GM12878 (cell line): ENCODE results near the gene SIM1. TPM values are rescaled to one million over a fixed set of nuclear protein-coding genes. Genes with fewer than 3 reads are reported as not detected.

Source experiments
- ATAC-seq: fragments of 200-7000 bp; cut with Tn5 transposase; 3 replicates; pipeline ENCODE4 v1.9.1; 2020; ENCODE audit warnings: mild to moderate bottlenecking, moderate library complexity
- BruUV-seq: library from RNA; stranded (reverse); fragments of 400-500 nt; replicated peaks from 2 replicates; lab custom pipeline; 2021; lab: Mats Ljungman, UMichigan
- CTCF ChIA-PET: fragments of 300-600 bp; sonication (Branson Sonifier 250); formaldehyde crosslinking; extraction: SDS; loops from one replicate; lab custom pipeline; 2021; ENCODE audit warnings: inconsistent platforms; lab: Yijun Ruan, JAX
- POLR2A ChIA-PET: fragments of 350-600 bp; formaldehyde crosslinking; extraction: SDS; loops from one replicate; lab custom pipeline; 2021; ENCODE audit warnings: inconsistent platforms; lab: Charles Lee
- RAD21 ChIA-PET: fragments of 300-600 bp; sonication (Branson Sonifier 250); formaldehyde crosslinking; loops from one replicate; lab custom pipeline; 2023; ENCODE audit warnings: antibody characterized with exemption; ENCODE audit not compliant: unreplicated experiment; lab: Charles Lee
- SMC1A ChIA-PET: fragments of 300-600 bp; sonication (Branson Sonifier 250); formaldehyde crosslinking; loops from one replicate; lab custom pipeline; 2023; ENCODE audit not compliant: unreplicated experiment, uncharacterized antibody; lab: Charles Lee
- DNase-seq: peaks from one replicate; pipeline ENCODE4 v3.0.0-alpha.2; 2011; ENCODE audit warnings: low read depth, low spot score
- FAIRE-seq: peaks from 3 replicates; lab custom pipeline; 2011; peaks lifted over from hg19 to GRCh38; lab: Jason Lieb, UNC
- H2AFZ ChIP-seq: 2 replicates; pipeline ENCODE4 v1.6.0; 2011; ENCODE audit warnings: low read depth, low read length, control low read depth; ENCODE audit not compliant: control insufficient read depth
- H3K27ac ChIP-seq: 2 replicates; pipeline ENCODE4 v1.5.1; 2011; ENCODE audit warnings: control low read depth; ENCODE audit not compliant: control insufficient read depth, insufficient read depth
- H3K27me3 ChIP-seq, 2 experiments: replicated peaks in 1 of 2; 2 replicates each; pipeline versions ENCODE4 v1.6.0 to v1.6.1; 2011; ENCODE audit warnings: low read length in 1 of 2; ENCODE audit not compliant: control insufficient read depth in 2 of 2, insufficient read depth in 2 of 2
- H3K36me3 ChIP-seq, 2 experiments: 2 replicates each; pipeline ENCODE4 v1.5.1; 2011; ENCODE audit warnings: low read length in 1 of 2; ENCODE audit not compliant: control insufficient read depth in 2 of 2, insufficient read depth in 2 of 2
- H3K4me1 ChIP-seq: 2 replicates; pipeline ENCODE4 v1.6.1; 2011; ENCODE audit warnings: mild to moderate bottlenecking, low read length, moderate library complexity, mixed read lengths; ENCODE audit not compliant: control insufficient read depth, insufficient read depth
- H3K4me2 ChIP-seq: 2 replicates; pipeline ENCODE4 v1.6.0; 2011; ENCODE audit warnings: control low read depth; ENCODE audit not compliant: control insufficient read depth, insufficient read depth
- H3K4me3 ChIP-seq: fragments of 200-600 bp; sonication (generic); 2 replicates; pipeline ENCODE4 v1.5.1; 2016
- H3K79me2 ChIP-seq: 2 replicates; pipeline ENCODE4 v1.6.0; 2011; ENCODE audit warnings: low read length; ENCODE audit not compliant: control insufficient read depth, insufficient read depth
- H3K9ac ChIP-seq: 2 replicates; pipeline ENCODE4 v1.8.0; 2011; ENCODE audit warnings: low read length, control low read depth, mixed read lengths; ENCODE audit not compliant: control insufficient read depth, insufficient read depth
- H3K9me3 ChIP-seq: replicated peaks from 3 replicates; pipeline ENCODE4 v1.5.1; 2011; ENCODE audit warnings: mild to moderate bottlenecking, low read length; ENCODE audit not compliant: control insufficient read depth, insufficient read depth
- H4K20me1 ChIP-seq: 2 replicates; pipeline ENCODE4 v1.6.0; 2011; ENCODE audit not compliant: control insufficient read depth, insufficient read depth
- CTCF ChIP-seq, 3 experiments: IDR thresholded peaks in 2 of 3; conservative IDR thresholded peaks in 1 of 3; 2 replicates each; pipeline ENCODE4 v1.5.1; 2011; ENCODE audit warnings: low read depth in 3 of 3, low read length in 3 of 3, mild to moderate bottlenecking in 3 of 3, control low read depth in 2 of 3, moderate library complexity in 2 of 3, inconsistent platforms in 1 of 3, mixed read lengths in 1 of 3; ENCODE audit not compliant: control insufficient read depth in 2 of 3, insufficient read depth in 1 of 3; ENCODE audit errors: extremely low read depth in 1 of 3
- RAD21 ChIP-seq: IDR thresholded peaks from 2 replicates; pipeline ENCODE4 v1.6.1; 2011; ENCODE audit warnings: mild to moderate bottlenecking, low read depth, low read length, moderate library complexity; ENCODE audit not compliant: insufficient read depth
- ZNF217 ChIP-seq: fragments of 450-650 bp; IDR thresholded peaks from 2 replicates; pipeline ENCODE4 v1.6.1; 2017; ENCODE audit warnings: antibody characterized with exemption, mild to moderate bottlenecking
- WGBS: methylation state at CpG from one replicate; pipeline ENCODE4 v1.1.6; 2016; ENCODE audit warnings: low lambda C conversion rate; ENCODE audit not compliant: insufficient replicate concordance, insufficient coverage; ENCODE audit errors: missing lambda C conversion rate; 5-methylcytosine and 5-hydroxymethylcytosine counted together
- in situ Hi-C: fragments of 300-500 bp; cut with MboI; formaldehyde crosslinking; loops from 9 replicates; pipeline ENCODE4 v1.14.3; 2018; ENCODE audit warnings: mixed read lengths
- intact Hi-C: fragments of 100-400 bp; cut with micrococcal nuclease; formaldehyde crosslinking; loops from one replicate; pipeline ENCODE4 v1.14.2; 2022; ENCODE audit not compliant: unreplicated experiment
- polyA plus RNA-seq, 11 experiments: library from polyadenylated mRNA; depleted of rRNA in 4 of 11; unstranded in 6 of 11; stranded (reverse) in 5 of 11; fragments of >200 nt; fragmentation: Nextera tagmentation in 4 of 11; fragmentation: Illumina TruSeq in 1 of 11; extraction: Ambion mirVana in 4 of 11; extraction: Trizol in 1 of 11; gene quantifications; 1 replicate in 1 of 11; 2 replicates in 10 of 11; pipeline versions ENCODE4 v1.2.1 to v1.2.3, GENCODE V29; 2011 to 2016; ENCODE audit warnings: inconsistent platforms in 2 of 11, missing spikeins in 2 of 11, low read depth in 1 of 11
- total RNA-seq, 4 experiments: library from RNA; depleted of rRNA in 3 of 4; stranded (reverse); fragments of >200 nt in 3 of 4; fragmentation: Illumina TruSeq in 1 of 4; extraction: Trizol in 1 of 4; gene quantifications; 2 replicates each; pipeline versions ENCODE4 v1.2.1 to v1.2.3, GENCODE V29; 2013 to 2021

The SIM1 gene
- total and polyA plus RNA-seq, 10 of the 15 experiments (the other 5 are each of a cell fraction or from before 2014, with no cell fraction given), result not detected

GRCh38 chr6:100460650-100461204 lies 4.0 kb downstream of the SIM1 start:
- no peak for DNase-seq
- 12% methylated on average over 6 of the region's 9 CpGs for WGBS
- Histone ChIP-seq H2AFZ (no peak overlapping the region), H3K4me2 (no peak overlapping the region), H3K9ac (no peak overlapping the region), H3K36me3 (no peaks in the 10 kb centered on the region), H3K27me3 (peaks cover 26 to 61% of the 10 kb centered on the region in 2 experiments), H3K9me3 (peaks cover 4% of the 10 kb centered on the region; the same call in 2 of the 3 replicates), H4K20me1 (no peaks in the 10 kb centered on the region), H3K79me2 (no peaks in the 10 kb centered on the region), H3K27ac (no peak overlapping the region)
- POLR2A ChIA-PET, result interaction anchor here (0.6 to 0.7 kb wide), 3 partner anchors 277 to 360 kb away, joined by 4 to 9 read pairs (median 4); no protein-coding TSS in a partner anchor
- in situ Hi-C loops, result no loop called here
- intact Hi-C loops, result no loop called here
- peak; percentile 35; the same call in 2 of the 3 replicates for ATAC-seq
- CTCF ChIA-PET, result interaction anchor here (0.5 to 2.4 kb wide), 20 partner anchors 8 to 354 kb away, joined by 3 to 12 read pairs (median 4); no protein-coding TSS in a partner anchor
- FAIRE-seq, result no peak
- RAD21 ChIA-PET, result interaction anchor here (0.6 to 2.4 kb wide), 6 partner anchors 9 to 344 kb away, joined by 3 to 6 read pairs (median 3); no protein-coding TSS in a partner anchor
- no TSS peak for BruUV-seq
- SMC1A ChIA-PET, result interaction anchor here (0.6 to 1.5 kb wide), 14 partner anchors 12 to 423 kb away, joined by 3 to 7 read pairs (median 3); no protein-coding TSS in a partner anchor
- TF ChIP-seq RAD21 (0 out of 2 replicates have a peak, but pooled peaks have one; percentile 12), ZNF217 (no peak), CTCF (IDR thresholded peaks at IDR 0.05 in 2 of 3, conservative IDR thresholded peaks at IDR 0.05 in 1 of 3; ENCODE audit: control insufficient read depth in 2 of 3, extremely low read depth in 1 of 3, insufficient read depth in 1 of 3, low read depth in 3 of 3, low read length in 3 of 3) (peak; percentile 17 to 39 (median 25); a peak in 5 of 6 replicates)
- TF ChIP-seq, all 136 proteins: peak for 2
- Histone ChIP-seq H3K4me3 (no peak overlapping the region), H3K4me1 (no peaks in the 10 kb centered on the region)
